Stimulated activated CD8-positive, alpha-beta memory T cell treated with anti-CD3 and anti-CD28 coated beads, Interleukin-7, amount 100 ng/mL, for 24 hours (primary cell): ENCODE data around the gene C16orf95.
A peak's percentile ranks its signal among the peaks of the same experiment; 100 is the strongest.
"Not testable (repeated sequence)": the region's sequence is repeated elsewhere in the genome, so short reads cannot be mapped to it uniquely, and the experiment has no call there.

Experiments used
- DNase-seq: peaks from one replicate; pipeline ENCODE4 v3.0.0-alpha.2; 2020; ENCODE audit warnings: low read depth

The C16orf95 gene

GRCh38 chr16:87316923-87317749 is at the start of gene C16orf95:
TSS of gene C16orf95 (minus strand) at chr16:87317392. CDS start at chr16:87317242, 150 bp downstream.
- peak; percentile 96 for DNase-seq

- no peak for DNase-seq
These were observed 49.7 kb upstream of the C16orf95 start for GRCh38 chr16:87366930-87367329.

GRCh38 chr16:87366288-87366687 is 49.1 kb upstream of the C16orf95 start:
- DNase-seq: no peak

- no peak for DNase-seq
These were observed 48.0 kb upstream of the C16orf95 start for GRCh38 chr16:87365021-87365713.

- DNase-seq: no peak
These were observed 46.7 kb upstream of the C16orf95 start for GRCh38 chr16:87363771-87364455.

GRCh38 chr16:87362828-87363559 is 45.8 kb upstream of the C16orf95 start:
- DNase-seq: not testable (repeated sequence)

- no peak for DNase-seq
These were observed 44.9 kb upstream of the C16orf95 start for GRCh38 chr16:87361916-87362619.

- DNase-seq: no peak
These were observed 43.8 kb upstream of the C16orf95 start for GRCh38 chr16:87360862-87361610.

- no peak for DNase-seq
These were observed 41.9 kb upstream of the C16orf95 start for GRCh38 chr16:87359121-87359520.

GRCh38 chr16:87358696-87359095 is 41.5 kb upstream of the C16orf95 start:
- no peak for DNase-seq

GRCh38 chr16:87358250-87358649 is 41.1 kb upstream of the C16orf95 start:
- DNase-seq: no peak

GRCh38 chr16:87356491-87356853 is 39.3 kb upstream of the C16orf95 start:
- DNase-seq: no peak

GRCh38 chr16:87353613-87354012 is 36.4 kb upstream of the C16orf95 start:
- no peak for DNase-seq

- no peak for DNase-seq
These were observed 35.6 kb upstream of the C16orf95 start for GRCh38 chr16:87352818-87353217.

GRCh38 chr16:87351320-87351698 is 34.1 kb upstream of the C16orf95 start:
- DNase-seq: no peak

- DNase-seq: no peak
These were observed 33.6 kb upstream of the C16orf95 start for GRCh38 chr16:87350681-87351319.

- DNase-seq: no peak
These were observed 32.8 kb upstream of the C16orf95 start for GRCh38 chr16:87350031-87350430.

GRCh38 chr16:87348616-87349157 is 31.5 kb upstream of the C16orf95 start:
- DNase-seq: no peak

- DNase-seq: no peak
These were observed 30.9 kb upstream of the C16orf95 start for GRCh38 chr16:87347932-87348615.
